GM13976 (cell line): ENCODE data around the gene FLOT2.

Experiments
- DNase-seq: peaks from one replicate; pipeline ENCODE4 v3.0.0; 2012; ENCODE audit warnings: low spot score
- in situ Hi-C: fragments of 300-500 bp; cut with MboI; formaldehyde crosslinking; loops from one replicate; pipeline ENCODE4 v1.12.0; 2022; ENCODE audit warnings: low sequenced_read_pairs, mixed read lengths, inconsistent platforms; ENCODE audit not compliant: unreplicated experiment
- TF ChIP-seq, protein P1 (sequence below): IDR thresholded peaks from 2 replicates; pipeline ENCODE4 v1.5.1; 2012; ENCODE audit warnings: borderline replicate concordance, mild to moderate bottlenecking; ENCODE audit not compliant: insufficient read depth; ENCODE audit errors: extremely low read depth, missing control alignments, control extremely low read depth

FLOT2 gene

DNA sequence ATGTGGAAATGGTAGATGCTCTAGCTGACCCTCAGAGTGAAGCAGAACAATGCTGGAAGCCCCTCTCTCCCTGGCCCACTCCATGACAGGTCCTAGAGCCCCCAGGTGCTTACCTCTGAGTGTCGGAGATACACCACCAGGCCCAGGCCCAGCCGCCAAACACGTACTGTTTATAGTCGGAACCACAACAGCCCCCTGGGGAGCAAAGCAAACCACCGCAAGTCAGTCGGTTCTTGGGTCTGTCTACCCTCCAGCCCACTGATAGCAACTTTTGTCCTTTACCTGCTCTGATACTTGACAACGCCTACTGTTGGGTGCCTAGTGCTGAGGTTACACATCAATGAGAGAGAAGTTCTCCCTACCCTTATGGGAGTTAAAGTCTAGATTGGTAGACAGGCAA lies 8.7 kb downstream of the FLOT2 start:
- DNase-seq, result no peak
- in situ Hi-C loops, result no loop called here
- TF ChIP-seq, protein P1, sequence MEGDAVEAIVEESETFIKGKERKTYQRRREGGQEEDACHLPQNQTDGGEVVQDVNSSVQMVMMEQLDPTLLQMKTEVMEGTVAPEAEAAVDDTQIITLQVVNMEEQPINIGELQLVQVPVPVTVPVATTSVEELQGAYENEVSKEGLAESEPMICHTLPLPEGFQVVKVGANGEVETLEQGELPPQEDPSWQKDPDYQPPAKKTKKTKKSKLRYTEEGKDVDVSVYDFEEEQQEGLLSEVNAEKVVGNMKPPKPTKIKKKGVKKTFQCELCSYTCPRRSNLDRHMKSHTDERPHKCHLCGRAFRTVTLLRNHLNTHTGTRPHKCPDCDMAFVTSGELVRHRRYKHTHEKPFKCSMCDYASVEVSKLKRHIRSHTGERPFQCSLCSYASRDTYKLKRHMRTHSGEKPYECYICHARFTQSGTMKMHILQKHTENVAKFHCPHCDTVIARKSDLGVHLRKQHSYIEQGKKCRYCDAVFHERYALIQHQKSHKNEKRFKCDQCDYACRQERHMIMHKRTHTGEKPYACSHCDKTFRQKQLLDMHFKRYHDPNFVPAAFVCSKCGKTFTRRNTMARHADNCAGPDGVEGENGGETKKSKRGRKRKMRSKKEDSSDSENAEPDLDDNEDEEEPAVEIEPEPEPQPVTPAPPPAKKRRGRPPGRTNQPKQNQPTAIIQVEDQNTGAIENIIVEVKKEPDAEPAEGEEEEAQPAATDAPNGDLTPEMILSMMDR, result no peak

DNA sequence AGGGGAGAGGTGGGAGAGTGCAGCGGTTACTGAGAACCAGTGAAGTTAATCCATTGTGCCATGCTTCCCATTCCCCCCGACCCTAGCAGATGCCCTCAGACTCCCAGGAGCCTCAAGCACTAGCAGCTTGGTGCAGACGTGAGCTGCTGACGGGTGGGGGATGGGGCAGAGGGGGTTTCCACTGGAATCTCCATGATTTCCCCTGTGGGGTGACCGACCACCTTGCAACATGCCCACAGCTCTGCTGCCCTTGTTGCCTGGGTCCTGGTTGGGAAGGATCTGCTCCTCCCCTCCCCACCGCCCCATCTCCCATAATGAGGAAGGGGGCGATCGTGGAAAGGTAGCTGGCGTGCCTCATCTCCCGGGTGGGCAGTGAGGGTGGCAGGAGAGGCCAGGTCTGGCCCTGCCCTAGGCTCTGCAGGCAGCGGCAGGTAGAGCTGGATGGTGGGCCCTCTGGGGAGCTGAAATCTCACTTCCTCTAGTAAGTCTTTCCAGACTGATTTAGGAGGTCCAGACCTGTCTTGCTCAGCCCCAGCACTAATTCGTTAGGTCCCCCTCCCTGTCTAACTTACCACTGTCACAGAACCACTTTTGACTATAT lies 9.6 kb downstream of the FLOT2 start:
- in situ Hi-C loops, result no loop called here

DNA sequence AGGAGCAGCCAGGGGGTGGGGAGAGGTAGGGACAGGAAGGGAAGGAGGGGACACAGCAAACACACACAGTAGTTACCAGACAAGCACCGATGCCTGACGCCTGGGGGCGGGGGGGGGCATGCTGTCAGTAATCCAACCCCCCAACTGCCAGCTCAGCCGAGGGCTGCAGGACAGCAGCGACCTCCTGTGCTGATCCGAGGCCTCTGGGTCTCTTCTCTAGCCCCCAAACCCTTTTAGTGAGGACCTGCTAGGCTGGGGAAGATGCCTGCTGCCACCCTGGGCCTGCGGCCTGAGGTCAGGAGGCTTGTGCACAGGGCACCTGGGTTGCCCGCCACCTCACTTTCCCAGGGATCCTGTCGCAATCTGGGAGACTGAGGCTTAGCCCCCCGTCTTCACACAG lies 11.6 kb downstream of the FLOT2 start:
- DNase-seq, result no peak
- in situ Hi-C loops, result no loop called here
- TF ChIP-seq, protein P1, result no peak

More for the DNA sequence above, 9.6 kb downstream of the FLOT2 start:
- TF ChIP-seq, protein P1, result no peak
- DNase-seq, result no peak

DNA sequence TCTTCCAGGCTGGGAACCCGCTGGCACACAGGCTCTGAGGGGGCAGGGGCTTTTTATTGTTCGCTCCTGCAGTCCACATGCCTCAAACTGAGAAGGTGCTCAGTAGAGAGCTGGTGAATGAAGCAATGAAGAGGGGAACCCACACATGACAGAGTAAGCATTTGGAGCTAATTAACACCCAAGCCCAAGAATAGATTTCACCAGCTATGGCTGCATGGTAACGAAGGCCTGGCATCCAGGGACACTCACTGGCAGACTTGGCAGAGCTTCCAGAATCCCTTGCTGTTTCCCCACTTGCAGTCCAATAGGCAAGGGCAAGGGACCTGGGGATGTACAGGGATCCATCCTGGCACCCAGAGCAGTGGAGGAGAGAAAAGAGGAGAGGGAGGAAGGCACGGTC lies 12.2 kb downstream of the FLOT2 start:
- in situ Hi-C loops, result no loop called here
- TF ChIP-seq, protein P1, result no peak
- no peak for DNase-seq

DNA sequence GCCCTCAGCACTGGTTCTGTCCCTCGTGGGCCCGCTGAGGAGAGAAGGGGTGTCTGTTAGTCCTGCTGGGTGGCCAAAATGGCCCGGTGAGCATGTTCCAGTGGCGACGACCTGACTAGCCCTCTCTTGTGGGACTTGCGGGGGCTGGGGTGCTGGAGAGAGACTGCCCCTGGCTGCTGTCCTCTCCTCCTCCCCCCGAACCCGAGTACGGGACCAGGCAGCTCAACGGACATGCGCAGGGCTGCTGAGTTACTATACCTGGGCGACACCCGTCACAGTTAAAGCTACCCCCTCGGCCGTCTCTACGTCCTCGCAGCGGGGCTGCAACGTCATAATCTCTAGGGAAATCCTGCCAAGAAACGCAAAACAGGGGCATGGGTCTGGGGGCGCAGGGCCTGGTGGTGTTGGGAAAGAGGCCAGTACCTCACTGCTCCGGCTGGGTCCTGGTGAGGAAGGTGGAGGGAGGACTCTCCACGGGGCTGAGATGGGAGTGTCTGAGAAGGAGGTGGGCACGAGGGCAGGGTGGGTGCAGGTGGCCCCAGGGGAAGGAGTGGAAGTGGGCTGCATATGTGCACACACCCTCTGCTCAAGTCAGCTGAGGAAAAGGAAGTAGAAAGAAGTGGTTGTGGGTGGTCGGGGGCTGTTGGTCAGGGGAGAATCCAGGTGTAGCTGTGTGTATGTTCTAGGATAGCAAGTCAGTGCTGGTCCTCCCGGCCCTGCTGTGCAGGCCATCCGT lies 13.4 kb downstream of the FLOT2 start:
- TF ChIP-seq, protein P1, result no peak
- in situ Hi-C loops, result no loop called here
- DNase-seq, result no peak

DNA sequence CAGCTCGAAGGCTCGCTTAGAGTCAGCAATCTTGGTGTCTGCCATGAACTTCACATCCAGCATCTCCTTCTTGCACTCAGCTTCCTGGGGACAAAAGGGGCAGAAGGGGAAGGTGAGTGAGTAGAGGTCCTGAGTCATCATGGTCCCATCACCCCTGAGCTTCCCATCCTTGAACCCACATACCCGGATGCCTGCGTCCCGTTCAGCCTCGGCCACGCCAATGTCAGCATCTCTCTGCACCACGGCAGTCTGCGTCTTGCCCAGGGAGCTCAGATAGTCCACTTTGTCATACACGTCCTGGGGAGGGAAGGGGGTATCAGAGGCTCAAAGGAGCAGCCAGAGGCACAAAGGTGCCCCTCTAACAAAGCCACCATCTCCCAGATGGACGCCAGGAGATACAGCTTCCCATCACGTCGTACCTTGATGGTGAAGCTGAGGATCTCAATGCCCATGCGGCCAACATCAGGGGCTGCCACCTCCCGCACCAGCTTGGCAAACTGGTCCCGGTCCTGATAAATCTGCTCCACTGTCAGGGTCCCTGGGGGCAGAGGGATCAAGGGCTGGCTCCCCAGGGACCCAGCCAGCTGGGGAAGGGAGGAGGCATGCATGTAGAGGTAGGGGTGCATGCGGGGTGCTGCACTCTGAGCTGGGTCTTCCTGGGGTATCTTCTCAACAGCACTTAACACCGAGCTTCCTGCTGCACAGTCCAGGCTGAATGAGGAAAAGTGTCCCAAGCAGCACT lies 15.2 kb downstream of the FLOT2 start:
- in situ Hi-C loops, result no loop called here
- TF ChIP-seq, protein P1, result no peak
- no peak for DNase-seq
